Measurements from ENCODE around the gene AKR1A1.
A peak's percentile ranks its signal among the peaks of the same experiment; 100 is the strongest.

DNA sequence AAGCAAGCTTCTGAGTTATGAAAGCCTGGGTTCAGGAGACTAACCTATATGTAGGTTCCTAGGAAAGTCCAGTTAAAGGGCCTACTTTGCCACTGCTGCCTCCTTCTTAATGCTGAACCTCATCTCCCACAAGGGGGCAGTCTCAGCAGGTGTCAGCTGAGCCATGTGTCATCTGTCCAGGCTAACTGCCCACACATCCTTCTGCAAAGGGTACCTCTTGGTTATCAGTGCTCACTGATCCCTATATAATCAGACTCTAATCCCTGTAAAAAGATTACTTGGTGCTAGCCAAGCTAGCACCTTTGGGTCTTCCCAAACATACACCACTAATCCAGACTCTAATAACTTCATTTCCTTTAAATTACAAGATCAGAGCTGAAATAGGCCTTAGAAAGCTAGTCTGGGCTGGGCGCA is 38.0 kb upstream of the AKR1A1 start:
- TF ChIP-seq, protein P1, sequence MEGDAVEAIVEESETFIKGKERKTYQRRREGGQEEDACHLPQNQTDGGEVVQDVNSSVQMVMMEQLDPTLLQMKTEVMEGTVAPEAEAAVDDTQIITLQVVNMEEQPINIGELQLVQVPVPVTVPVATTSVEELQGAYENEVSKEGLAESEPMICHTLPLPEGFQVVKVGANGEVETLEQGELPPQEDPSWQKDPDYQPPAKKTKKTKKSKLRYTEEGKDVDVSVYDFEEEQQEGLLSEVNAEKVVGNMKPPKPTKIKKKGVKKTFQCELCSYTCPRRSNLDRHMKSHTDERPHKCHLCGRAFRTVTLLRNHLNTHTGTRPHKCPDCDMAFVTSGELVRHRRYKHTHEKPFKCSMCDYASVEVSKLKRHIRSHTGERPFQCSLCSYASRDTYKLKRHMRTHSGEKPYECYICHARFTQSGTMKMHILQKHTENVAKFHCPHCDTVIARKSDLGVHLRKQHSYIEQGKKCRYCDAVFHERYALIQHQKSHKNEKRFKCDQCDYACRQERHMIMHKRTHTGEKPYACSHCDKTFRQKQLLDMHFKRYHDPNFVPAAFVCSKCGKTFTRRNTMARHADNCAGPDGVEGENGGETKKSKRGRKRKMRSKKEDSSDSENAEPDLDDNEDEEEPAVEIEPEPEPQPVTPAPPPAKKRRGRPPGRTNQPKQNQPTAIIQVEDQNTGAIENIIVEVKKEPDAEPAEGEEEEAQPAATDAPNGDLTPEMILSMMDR (IDR thresholded peaks at IDR 0.05) = peak; percentile 84
- TF ChIP-seq, protein P2, sequence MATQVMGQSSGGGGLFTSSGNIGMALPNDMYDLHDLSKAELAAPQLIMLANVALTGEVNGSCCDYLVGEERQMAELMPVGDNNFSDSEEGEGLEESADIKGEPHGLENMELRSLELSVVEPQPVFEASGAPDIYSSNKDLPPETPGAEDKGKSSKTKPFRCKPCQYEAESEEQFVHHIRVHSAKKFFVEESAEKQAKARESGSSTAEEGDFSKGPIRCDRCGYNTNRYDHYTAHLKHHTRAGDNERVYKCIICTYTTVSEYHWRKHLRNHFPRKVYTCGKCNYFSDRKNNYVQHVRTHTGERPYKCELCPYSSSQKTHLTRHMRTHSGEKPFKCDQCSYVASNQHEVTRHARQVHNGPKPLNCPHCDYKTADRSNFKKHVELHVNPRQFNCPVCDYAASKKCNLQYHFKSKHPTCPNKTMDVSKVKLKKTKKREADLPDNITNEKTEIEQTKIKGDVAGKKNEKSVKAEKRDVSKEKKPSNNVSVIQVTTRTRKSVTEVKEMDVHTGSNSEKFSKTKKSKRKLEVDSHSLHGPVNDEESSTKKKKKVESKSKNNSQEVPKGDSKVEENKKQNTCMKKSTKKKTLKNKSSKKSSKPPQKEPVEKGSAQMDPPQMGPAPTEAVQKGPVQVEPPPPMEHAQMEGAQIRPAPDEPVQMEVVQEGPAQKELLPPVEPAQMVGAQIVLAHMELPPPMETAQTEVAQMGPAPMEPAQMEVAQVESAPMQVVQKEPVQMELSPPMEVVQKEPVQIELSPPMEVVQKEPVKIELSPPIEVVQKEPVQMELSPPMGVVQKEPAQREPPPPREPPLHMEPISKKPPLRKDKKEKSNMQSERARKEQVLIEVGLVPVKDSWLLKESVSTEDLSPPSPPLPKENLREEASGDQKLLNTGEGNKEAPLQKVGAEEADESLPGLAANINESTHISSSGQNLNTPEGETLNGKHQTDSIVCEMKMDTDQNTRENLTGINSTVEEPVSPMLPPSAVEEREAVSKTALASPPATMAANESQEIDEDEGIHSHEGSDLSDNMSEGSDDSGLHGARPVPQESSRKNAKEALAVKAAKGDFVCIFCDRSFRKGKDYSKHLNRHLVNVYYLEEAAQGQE (IDR thresholded peaks at IDR 0.05; ENCODE audit: insufficient read depth in 1 of 2, low read depth in 2 of 2, low read length in 1 of 2) = no peak

Data from Panc1 (cell line).